ENCODE results near the gene TNFRSF25. TPM values are rescaled to one million over a fixed set of nuclear protein-coding genes. Genes with fewer than 3 reads are reported as not detected.

Gene TNFRSF25
- total and polyA plus RNA-seq, 10 of the 15 experiments (the other 5 are each of a cell fraction or from before 2014, with no cell fraction given): 0.23 to 8.6 (median 0.46) TPM; not detected in 5

GRCh38 chr1:6495540-6496364 is 29.8 kb upstream of the TNFRSF25 start:
- ATAC-seq: no peak
- H3K9me3 ChIP-seq (replicated peaks; ENCODE audit: control insufficient read depth, insufficient read depth, low read length): no peaks in the 10 kb centered on the region
- no peak overlapping the region for H3K4me3 ChIP-seq
- no peak overlapping the region for H3K4me2 ChIP-seq (ENCODE audit: control insufficient read depth, insufficient read depth)
- no peak overlapping the region for H3K27ac ChIP-seq (ENCODE audit: control insufficient read depth, insufficient read depth)
- TF ChIP-seq MLLT1 (IDR thresholded peaks at IDR 0.05): no peak
- TF ChIP-seq ATF7 (IDR thresholded peaks at IDR 0.05; ENCODE audit: low read depth): no peak
- TF ChIP-seq E2F8 (IDR thresholded peaks at IDR 0.05; ENCODE audit: low read depth, partially characterized antibody): no peak
- in situ Hi-C loops (cut with MboI) (loop anchor here (25.0 kb wide), 1 partner anchor 717 kb away; no protein-coding TSS in a partner anchor), intact Hi-C loops (cut with micrococcal nuclease; ENCODE audit: unreplicated experiment) (no loop called here)
- no TSS peak for BruUV-seq (replicated peaks)
- SMC1A ChIA-PET (ENCODE audit: uncharacterized antibody, unreplicated experiment): no interaction called here
- WGBS (ENCODE audit: insufficient coverage, insufficient replicate concordance, low lambda C conversion rate, missing lambda C conversion rate): 49% methylated on average over 14 of the region's 14 CpGs
- POLR2A ChIA-PET: no interaction called here
- H2AFZ ChIP-seq (ENCODE audit: control insufficient read depth, low read depth, low read length): no peak overlapping the region
- FAIRE-seq: no peak
- H3K9ac ChIP-seq (ENCODE audit: control insufficient read depth, insufficient read depth, low read length): no peak overlapping the region
- peaks cover 4 to 8% of the 10 kb centered on the region in 2 experiments for H3K27me3 ChIP-seq (replicated peaks in 1 of 2; ENCODE audit: control insufficient read depth in 2 of 2, insufficient read depth in 2 of 2, low read length in 1 of 2)
- H3K79me2 ChIP-seq (ENCODE audit: control insufficient read depth, insufficient read depth, low read length): no peaks in the 10 kb centered on the region
- no peaks in the 10 kb centered on the region for H3K36me3 ChIP-seq (ENCODE audit: control insufficient read depth in 2 of 2, insufficient read depth in 2 of 2, low read length in 1 of 2)
- no peaks in the 10 kb centered on the region for H3K4me1 ChIP-seq (ENCODE audit: control insufficient read depth, insufficient read depth, low read length)
- H4K20me1 ChIP-seq (ENCODE audit: control insufficient read depth, insufficient read depth): no peaks in the 10 kb centered on the region
- CTCF ChIA-PET: no interaction called here
- no peak for DNase-seq (ENCODE audit: low read depth, low spot score)
- RAD21 ChIA-PET (ENCODE audit: unreplicated experiment): no interaction called here
